Effector memory CD8-positive, alpha-beta T cell (primary cell): ENCODE measurements around the gene SLC35G4.
A peak's percentile ranks its signal among the peaks of the same experiment; 100 is the strongest.

Experiments
- ATAC-seq: fragments of 150-1000 bp; cut with Tn5 transposase; replicated peaks from 2 replicates; pipeline ENCODE4 v1.10.0; 2021; ENCODE audit warnings: mild to moderate bottlenecking, moderate library complexity
- DNase-seq, 3 experiments: peaks; one replicate each; pipeline ENCODE4 v3.0.0; 2021
- H3K27ac Mint-ChIP-seq, 2 donors: one replicate each; pipeline ENCODE4 v1.8.0; 2022; ENCODE audit warnings: mild to moderate bottlenecking in 2 of 2, mixed read lengths in 2 of 2, moderate library complexity in 2 of 2
- H3K27me3 Mint-ChIP-seq, 2 donors: one replicate each; pipeline ENCODE4 v1.8.0; 2022; ENCODE audit warnings: mixed read lengths in 2 of 2
- H3K36me3 Mint-ChIP-seq: one replicate; pipeline ENCODE4 v1.8.0; 2022; ENCODE audit warnings: mild to moderate bottlenecking, moderate library complexity, mixed read lengths; ENCODE audit not compliant: insufficient read depth
- H3K4me1 Mint-ChIP-seq, 2 donors: one replicate each; pipeline ENCODE4 v1.8.0; 2022; ENCODE audit warnings: low read depth in 2 of 2, mixed read lengths in 2 of 2
- H3K4me3 Mint-ChIP-seq, 2 donors: one replicate each; pipeline ENCODE4 v1.8.0; 2022; ENCODE audit warnings: mild to moderate bottlenecking in 2 of 2, mixed read lengths in 2 of 2, moderate library complexity in 2 of 2
- H3K9me3 Mint-ChIP-seq, 2 donors: one replicate each; pipeline ENCODE4 v1.8.0; 2022; ENCODE audit warnings: mixed read lengths in 2 of 2

The SLC35G4 gene

DNA sequence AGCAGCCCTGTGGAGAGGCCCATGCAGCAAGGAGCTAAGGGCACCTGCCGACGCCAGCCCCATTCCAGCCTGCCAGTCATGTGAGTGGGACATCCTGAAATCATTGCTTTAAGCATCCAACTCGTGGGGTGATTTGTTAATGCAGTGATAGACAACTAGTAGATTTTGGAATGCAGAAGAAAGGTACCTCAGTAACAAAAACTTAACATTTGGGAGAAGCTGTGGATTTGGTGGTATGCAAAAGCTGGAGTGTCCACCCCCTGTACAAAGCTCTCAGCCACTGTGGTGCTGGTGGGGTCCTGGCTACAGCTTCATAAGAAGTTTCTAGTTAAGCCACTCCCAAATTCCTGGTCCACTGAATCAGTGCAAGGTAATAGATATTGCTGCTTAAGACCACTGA is 42.5 kb downstream of the SLC35G4 start:
- Mint-ChIP-seq H3K4me3 (no peak overlapping the region), H3K9me3 (no peaks in the 10 kb centered on the region)

DNA sequence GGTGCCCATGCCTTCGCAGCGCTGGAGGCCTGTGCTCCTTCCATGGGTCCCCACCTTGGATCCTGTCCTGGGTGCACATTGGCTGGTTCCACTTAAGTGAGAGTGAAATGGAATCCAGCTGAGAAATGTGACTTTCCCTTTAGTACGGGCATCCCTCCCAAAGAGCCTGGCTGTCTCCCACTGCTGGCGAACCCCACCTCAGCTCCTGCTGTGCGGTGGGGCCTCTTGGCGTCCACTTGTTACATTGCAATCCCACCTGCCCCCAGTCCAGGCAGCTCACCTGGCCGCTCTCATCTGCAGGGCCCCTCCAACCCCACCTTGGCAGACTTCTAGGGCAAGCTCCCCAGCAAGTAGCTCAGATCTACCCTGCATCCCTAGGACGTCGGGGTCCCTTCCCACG is 44.1 kb downstream of the SLC35G4 start:
- Mint-ChIP-seq H3K4me1 (peaks cover 0 to 3% of the 10 kb centered on the region in 2 donors), H3K27me3 (peaks cover 32 to 63% of the 10 kb centered on the region in 2 donors)
- ATAC-seq: no peak

More for the DNA sequence above, 42.5 kb downstream of the SLC35G4 start:
- no peak for DNase-seq
- H3K27ac Mint-ChIP-seq: no peak overlapping the region
- ATAC-seq: no peak
- H3K4me1 Mint-ChIP-seq: peaks cover 0 to 3% of the 10 kb centered on the region in 2 donors
- H3K27me3 Mint-ChIP-seq: peaks cover 18 to 47% of the 10 kb centered on the region in 2 donors
- H3K36me3 Mint-ChIP-seq: no peaks in the 10 kb centered on the region

DNA sequence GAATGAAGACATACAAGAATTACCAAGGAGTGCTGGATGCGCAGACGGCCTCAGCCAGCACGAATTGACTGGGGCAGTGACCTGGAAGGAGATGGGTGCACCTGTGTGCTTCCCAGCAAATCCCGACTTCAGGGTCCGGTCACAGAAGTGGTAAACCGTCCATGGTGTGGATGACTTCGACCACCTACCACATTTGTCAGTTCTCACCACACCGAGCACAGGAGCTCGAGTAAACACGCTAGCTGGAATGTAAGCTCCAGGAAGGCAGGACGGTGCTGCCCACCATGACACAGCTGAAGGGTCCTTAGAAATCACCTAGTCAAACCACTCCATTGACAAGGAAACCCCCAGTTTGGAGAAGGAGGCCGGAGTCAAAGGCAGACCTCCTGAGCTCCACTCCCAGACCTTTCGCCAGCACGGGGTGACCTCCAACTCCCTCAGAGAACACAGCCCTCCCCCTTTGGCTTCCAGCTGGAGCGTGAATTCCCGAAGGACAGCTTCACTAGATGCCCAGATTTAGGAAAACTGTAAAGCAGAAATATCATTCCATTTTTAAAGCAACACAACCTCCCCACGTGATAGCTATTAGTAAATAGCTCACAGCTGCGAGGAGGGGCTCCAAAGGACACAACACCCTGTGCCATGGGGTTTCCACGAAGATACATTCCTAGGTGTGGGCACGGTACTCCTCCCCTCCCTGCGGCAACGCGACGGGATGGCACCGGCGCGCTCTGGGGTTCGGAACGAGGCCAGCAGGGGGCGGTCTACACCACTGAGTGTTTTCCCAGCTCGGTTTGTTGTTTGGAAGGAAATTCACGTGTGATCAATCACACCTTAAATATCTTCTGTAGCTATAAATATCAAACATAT is 45.6 kb downstream of the SLC35G4 start:
- no peaks in the 10 kb centered on the region for H3K36me3 Mint-ChIP-seq
- H3K9me3 Mint-ChIP-seq: no peaks in the 10 kb centered on the region
- DNase-seq (peak in 2 of 3 experiments; percentile 5 to 7), ATAC-seq (no peak)
- no peak overlapping the region for H3K4me3 Mint-ChIP-seq
- H3K27ac Mint-ChIP-seq: no peak overlapping the region
- H3K4me1 Mint-ChIP-seq: peaks cover 0 to 3% of the 10 kb centered on the region in 2 donors
- H3K27me3 Mint-ChIP-seq: peaks cover 36 to 71% of the 10 kb centered on the region in 2 donors

More for the DNA sequence above, 44.1 kb downstream of the SLC35G4 start:
- H3K27ac Mint-ChIP-seq: no peak overlapping the region
- H3K4me3 Mint-ChIP-seq: no peak overlapping the region
- no peaks in the 10 kb centered on the region for H3K9me3 Mint-ChIP-seq
- no peak for DNase-seq
- H3K36me3 Mint-ChIP-seq: no peaks in the 10 kb centered on the region

DNA sequence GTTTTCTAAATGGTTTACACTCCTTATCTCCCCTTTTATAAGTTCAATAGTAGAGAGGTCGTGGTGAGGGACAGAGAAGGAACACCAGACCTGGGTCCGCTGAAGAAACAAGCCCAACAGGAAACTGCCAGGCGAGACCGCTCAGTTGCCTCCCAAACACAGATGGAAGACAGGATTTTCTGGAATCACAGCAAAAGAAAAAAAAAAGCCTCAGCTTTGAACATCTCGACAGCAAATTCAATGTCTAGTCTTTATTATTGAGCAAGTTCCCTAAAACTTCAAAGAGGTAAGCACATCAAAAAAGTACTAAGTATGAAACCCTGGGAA is 46.2 kb downstream of the SLC35G4 start:
- Mint-ChIP-seq H3K9me3 (no peaks in the 10 kb centered on the region), H3K27ac (no peak overlapping the region), H3K4me1 (peaks cover 0 to 3% of the 10 kb centered on the region in 2 donors), H3K4me3 (no peak overlapping the region), H3K27me3 (peaks cover 36 to 65% of the 10 kb centered on the region in 2 donors), H3K36me3 (no peaks in the 10 kb centered on the region)
- no peak for DNase-seq
- ATAC-seq: no peak

DNA sequence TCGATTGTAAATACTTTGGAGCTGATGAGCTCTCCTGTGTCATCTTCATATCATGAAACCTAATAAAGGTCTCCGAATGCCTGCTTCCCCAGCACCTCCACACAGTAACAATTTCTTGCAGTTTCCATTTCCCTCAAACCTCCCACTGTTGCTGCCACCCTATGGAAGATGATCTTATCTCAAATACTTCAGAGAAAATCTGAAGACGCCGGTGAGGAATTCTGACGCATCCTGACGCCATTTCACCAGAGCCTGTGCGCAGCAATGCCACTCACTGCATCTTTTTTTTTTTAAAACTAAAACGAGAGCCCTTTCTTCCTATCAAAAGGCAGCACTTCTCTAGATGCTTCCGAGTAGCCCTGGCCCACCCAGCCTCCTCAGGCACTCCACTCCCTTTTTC is 47.8 kb downstream of the SLC35G4 start:
- peaks cover 0 to 3% of the 10 kb centered on the region in 2 donors for H3K4me1 Mint-ChIP-seq
- H3K36me3 Mint-ChIP-seq: no peaks in the 10 kb centered on the region

GRCh38 chr18:11657554-11657953 is 48.2 kb downstream of the SLC35G4 start:
- peaks cover 31 to 55% of the 10 kb centered on the region in 2 donors for H3K27me3 Mint-ChIP-seq
- ATAC-seq (no peak), DNase-seq (no peak)
- peaks cover 0 to 3% of the 10 kb centered on the region in 2 donors for H3K4me1 Mint-ChIP-seq
- no peaks in the 10 kb centered on the region for H3K9me3 Mint-ChIP-seq
- no peaks in the 10 kb centered on the region for H3K36me3 Mint-ChIP-seq
- no peak overlapping the region for H3K27ac Mint-ChIP-seq
- no peak overlapping the region for H3K4me3 Mint-ChIP-seq

More for the DNA sequence above, 47.8 kb downstream of the SLC35G4 start:
- Mint-ChIP-seq H3K27ac (no peak overlapping the region), H3K27me3 (peaks cover 31 to 55% of the 10 kb centered on the region in 2 donors), H3K4me3 (no peak overlapping the region), H3K9me3 (no peaks in the 10 kb centered on the region)
- ATAC-seq: no peak
- DNase-seq: no peak

- Mint-ChIP-seq H3K4me1 (peaks cover 0 to 3% of the 10 kb centered on the region in 2 donors), H3K9me3 (no peaks in the 10 kb centered on the region), H3K27me3 (peaks cover 31 to 55% of the 10 kb centered on the region in 2 donors)
Observed at GRCh38 chr18:11658019-11658418, 48.6 kb downstream of the SLC35G4 start.

DNA sequence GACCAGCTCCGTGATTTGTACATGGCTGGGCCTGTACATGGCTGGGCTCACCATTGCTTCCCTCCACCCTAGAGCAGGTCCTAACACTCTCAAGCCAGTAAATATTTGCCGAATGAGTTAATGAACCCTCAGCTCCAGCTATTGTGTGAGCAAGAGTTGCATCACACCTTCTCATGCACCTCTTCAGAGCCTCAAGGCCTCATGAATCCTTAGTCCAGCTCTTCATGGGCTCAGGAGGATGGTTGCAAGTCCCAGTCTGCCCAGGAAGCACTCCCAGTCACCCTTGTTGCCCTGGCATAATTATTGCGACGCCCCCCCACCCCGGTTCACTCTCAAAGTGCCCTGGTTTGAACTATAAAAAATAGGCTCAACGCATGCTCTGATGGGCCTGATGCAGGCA is 49.6 kb downstream of the SLC35G4 start:
- Mint-ChIP-seq H3K4me3 (no peak overlapping the region), H3K4me1 (peaks cover 0 to 3% of the 10 kb centered on the region in 2 donors), H3K36me3 (no peaks in the 10 kb centered on the region), H3K27me3 (peaks cover 25 to 47% of the 10 kb centered on the region in 2 donors), H3K9me3 (no peaks in the 10 kb centered on the region), H3K27ac (no peak overlapping the region)
- DNase-seq (no peak), ATAC-seq (no peak)

More at GRCh38 chr18:11658019-11658418, 48.6 kb downstream of the SLC35G4 start:
- H3K27ac Mint-ChIP-seq: no peak overlapping the region
- H3K36me3 Mint-ChIP-seq: no peaks in the 10 kb centered on the region
- ATAC-seq (no peak), DNase-seq (no peak)
- H3K4me3 Mint-ChIP-seq: no peak overlapping the region
